ENCODE measurements around the gene CACHD1. TPM values are rescaled to one million over a fixed set of nuclear protein-coding genes. Genes with fewer than 3 reads are reported as not detected.

CACHD1 gene
- total RNA-seq, 1 experiment from 2014 or later = 16.6 TPM

DNA sequence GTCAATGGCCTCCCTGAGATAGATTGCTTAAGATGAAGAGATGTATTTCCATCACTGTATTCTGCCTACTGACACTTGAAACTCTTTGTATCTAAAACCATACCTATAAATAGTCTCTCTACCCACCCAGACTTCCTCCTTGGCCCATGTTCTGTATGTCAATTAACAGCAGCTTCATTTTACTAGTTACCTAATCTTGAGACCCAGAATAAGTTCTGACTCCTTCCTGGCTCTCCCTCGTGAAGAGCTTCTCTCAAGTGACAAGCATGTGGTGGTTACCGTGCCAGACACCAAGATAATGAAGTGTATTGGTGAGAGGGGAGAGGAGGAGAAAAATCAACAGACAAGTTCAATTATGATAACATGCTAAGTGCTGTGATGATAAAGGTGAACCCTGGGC is 146.1 kb downstream of the CACHD1 start:
- Histone ChIP-seq H3K4me3 (ENCODE audit: low read depth, low read length) (no peak overlapping the region), H3K36me3 (ENCODE audit: control insufficient read depth, insufficient read depth, low read length) (no peaks in the 10 kb centered on the region), H3K4me1 (no peaks in the 10 kb centered on the region), H3K27me3 (replicated peaks; ENCODE audit: control insufficient read depth, insufficient read depth, low read length) (no peaks in the 10 kb centered on the region), H3K9me3 (peaks cover under 1% of the 10 kb centered on the region)
- no TSS peak for BruUV-seq (replicated peaks)
- ChIA-PET CTCF (no interaction called here), POLR2A (no interaction called here)
- intact Hi-C loops (cut with micrococcal nuclease; ENCODE audit: unreplicated experiment) = no loop called here
- no peak overlapping the region for H3K4me3 Mint-ChIP-seq (ENCODE audit: unreplicated experiment)
- H3K27ac Mint-ChIP-seq (ENCODE audit: unreplicated experiment) = no peak overlapping the region
- DNase-seq = no peak
- H3K36me3 Mint-ChIP-seq (ENCODE audit: insufficient read depth, unreplicated experiment) = peaks cover 24% of the 10 kb centered on the region
- peaks cover 8% of the 10 kb centered on the region for H3K9me3 Mint-ChIP-seq (ENCODE audit: unreplicated experiment)
- peaks cover 6% of the 10 kb centered on the region for H3K4me1 Mint-ChIP-seq (ENCODE audit: low read depth, unreplicated experiment)
- TF ChIP-seq, protein P1, sequence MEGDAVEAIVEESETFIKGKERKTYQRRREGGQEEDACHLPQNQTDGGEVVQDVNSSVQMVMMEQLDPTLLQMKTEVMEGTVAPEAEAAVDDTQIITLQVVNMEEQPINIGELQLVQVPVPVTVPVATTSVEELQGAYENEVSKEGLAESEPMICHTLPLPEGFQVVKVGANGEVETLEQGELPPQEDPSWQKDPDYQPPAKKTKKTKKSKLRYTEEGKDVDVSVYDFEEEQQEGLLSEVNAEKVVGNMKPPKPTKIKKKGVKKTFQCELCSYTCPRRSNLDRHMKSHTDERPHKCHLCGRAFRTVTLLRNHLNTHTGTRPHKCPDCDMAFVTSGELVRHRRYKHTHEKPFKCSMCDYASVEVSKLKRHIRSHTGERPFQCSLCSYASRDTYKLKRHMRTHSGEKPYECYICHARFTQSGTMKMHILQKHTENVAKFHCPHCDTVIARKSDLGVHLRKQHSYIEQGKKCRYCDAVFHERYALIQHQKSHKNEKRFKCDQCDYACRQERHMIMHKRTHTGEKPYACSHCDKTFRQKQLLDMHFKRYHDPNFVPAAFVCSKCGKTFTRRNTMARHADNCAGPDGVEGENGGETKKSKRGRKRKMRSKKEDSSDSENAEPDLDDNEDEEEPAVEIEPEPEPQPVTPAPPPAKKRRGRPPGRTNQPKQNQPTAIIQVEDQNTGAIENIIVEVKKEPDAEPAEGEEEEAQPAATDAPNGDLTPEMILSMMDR (IDR thresholded peaks at IDR 0.05; ENCODE audit: insufficient read depth in 1 of 2, low read depth in 1 of 2, low read length in 1 of 2, severe bottlenecking in 1 of 2, unreplicated experiment in 1 of 2) = no peak
- H3K27me3 Mint-ChIP-seq (ENCODE audit: insufficient read depth, unreplicated experiment) = no peaks in the 10 kb centered on the region

DNA sequence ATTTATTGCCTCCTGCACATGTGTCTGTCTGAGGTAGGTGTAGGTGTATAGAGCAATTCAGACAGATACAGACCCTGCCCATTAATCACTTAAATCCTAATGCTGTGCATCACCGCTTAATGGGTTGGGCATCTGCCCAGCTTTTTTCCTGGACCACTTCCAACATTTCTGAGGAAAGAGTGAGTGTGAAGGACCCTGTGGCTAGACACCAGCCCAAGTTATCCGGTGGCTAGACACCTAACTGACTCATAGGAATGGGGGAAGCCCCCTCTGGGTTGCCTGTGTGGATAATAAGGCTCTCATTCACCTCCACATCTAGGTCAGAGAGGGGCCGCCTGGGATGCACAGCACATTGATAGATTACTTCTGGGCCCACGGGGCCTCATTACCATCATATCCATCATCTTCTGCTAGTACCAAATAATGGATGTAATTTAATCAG is 153.8 kb downstream of the CACHD1 start:
- TF ChIP-seq, protein P1 (IDR thresholded peaks at IDR 0.05; ENCODE audit: insufficient read depth in 1 of 2, low read depth in 1 of 2, low read length in 1 of 2, severe bottlenecking in 1 of 2, unreplicated experiment in 1 of 2) = no peak
- Mint-ChIP-seq H3K9me3 (ENCODE audit: unreplicated experiment) (no peaks in the 10 kb centered on the region), H3K36me3 (ENCODE audit: insufficient read depth, unreplicated experiment) (peaks cover 5% of the 10 kb centered on the region), H3K4me3 (ENCODE audit: unreplicated experiment) (no peak overlapping the region), H3K27me3 (ENCODE audit: insufficient read depth, unreplicated experiment) (no peaks in the 10 kb centered on the region), H3K27ac (ENCODE audit: unreplicated experiment) (no peak overlapping the region), H3K4me1 (ENCODE audit: low read depth, unreplicated experiment) (no peaks in the 10 kb centered on the region)
- H3K9me3 ChIP-seq = no peaks in the 10 kb centered on the region
- no peaks in the 10 kb centered on the region for H3K36me3 ChIP-seq (ENCODE audit: control insufficient read depth, insufficient read depth, low read length)
- no peaks in the 10 kb centered on the region for H3K4me1 ChIP-seq
- BruUV-seq (replicated peaks) = no TSS peak
- intact Hi-C loops (cut with micrococcal nuclease; ENCODE audit: unreplicated experiment) = no loop called here
- POLR2A ChIA-PET = no interaction called here
- CTCF ChIA-PET = no interaction called here
- no peak for DNase-seq
- H3K27me3 ChIP-seq (replicated peaks; ENCODE audit: control insufficient read depth, insufficient read depth, low read length) = no peaks in the 10 kb centered on the region
- H3K4me3 ChIP-seq (ENCODE audit: low read depth, low read length) = no peak overlapping the region

DNA sequence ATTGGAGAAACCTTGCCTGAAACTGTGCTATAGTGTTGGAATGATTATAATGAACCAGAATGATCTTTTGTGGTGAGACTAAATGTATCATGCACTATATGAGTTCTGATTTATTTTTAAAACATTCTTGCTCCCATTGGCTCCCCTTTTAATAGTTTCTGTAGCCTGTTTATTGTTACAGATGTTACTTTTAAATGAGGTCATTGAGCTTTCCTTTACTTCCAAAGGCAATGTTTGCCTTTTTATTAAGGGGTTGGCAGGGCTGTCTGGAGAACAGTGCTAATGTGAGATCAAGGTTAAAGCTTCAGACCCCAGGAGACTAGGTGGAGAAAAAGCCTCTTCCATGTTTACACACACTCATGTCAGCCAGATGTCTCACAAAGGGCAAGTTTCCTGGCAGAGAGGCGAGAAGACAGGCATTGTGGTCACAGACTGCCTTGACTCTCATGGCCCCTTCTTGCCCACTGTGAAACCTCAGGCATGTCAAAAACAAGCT is 154.3 kb downstream of the CACHD1 start:
- no peak overlapping the region for H3K4me3 Mint-ChIP-seq (ENCODE audit: unreplicated experiment)
- CTCF ChIA-PET = interaction anchor here (0.5 kb wide), 1 partner anchor 10 kb away, joined by 12 read pairs; no protein-coding TSS in a partner anchor
- Histone ChIP-seq H3K36me3 (ENCODE audit: control insufficient read depth, insufficient read depth, low read length) (no peaks in the 10 kb centered on the region), H3K4me3 (ENCODE audit: low read depth, low read length) (no peak overlapping the region), H3K4me1 (no peaks in the 10 kb centered on the region), H3K9me3 (no peaks in the 10 kb centered on the region), H3K27me3 (replicated peaks; ENCODE audit: control insufficient read depth, insufficient read depth, low read length) (no peaks in the 10 kb centered on the region)
- intact Hi-C loops (cut with micrococcal nuclease; ENCODE audit: unreplicated experiment) = no loop called here
- no peak for DNase-seq
- no peak overlapping the region for H3K27ac Mint-ChIP-seq (ENCODE audit: unreplicated experiment)
- no peaks in the 10 kb centered on the region for H3K4me1 Mint-ChIP-seq (ENCODE audit: low read depth, unreplicated experiment)
- no TSS peak for BruUV-seq (replicated peaks)
- no peaks in the 10 kb centered on the region for H3K9me3 Mint-ChIP-seq (ENCODE audit: unreplicated experiment)
- H3K27me3 Mint-ChIP-seq (ENCODE audit: insufficient read depth, unreplicated experiment) = no peaks in the 10 kb centered on the region
- POLR2A ChIA-PET = no interaction called here
- H3K36me3 Mint-ChIP-seq (ENCODE audit: insufficient read depth, unreplicated experiment) = peaks cover 5% of the 10 kb centered on the region
- TF ChIP-seq, protein P1 (IDR thresholded peaks at IDR 0.05; ENCODE audit: insufficient read depth in 1 of 2, low read depth in 1 of 2, low read length in 1 of 2, severe bottlenecking in 1 of 2, unreplicated experiment in 1 of 2) = no peak
